ENCODE results near the gene EXOSC3.
"Not testable (repeated sequence)": the region's sequence is repeated elsewhere in the genome, so short reads cannot be mapped to it uniquely, and the experiment has no call there.

The EXOSC3 gene

GRCh38 chr9:37775216-37775919, 9.5 kb downstream of the EXOSC3 start:
- no peak for FAIRE-seq

- FAIRE-seq: no peak
Measured at GRCh38 chr9:37769995-37770394, 14.9 kb downstream of the EXOSC3 start.

- FAIRE-seq: no peak
Measured at GRCh38 chr9:37769306-37769705, 15.6 kb downstream of the EXOSC3 start.

DNA sequence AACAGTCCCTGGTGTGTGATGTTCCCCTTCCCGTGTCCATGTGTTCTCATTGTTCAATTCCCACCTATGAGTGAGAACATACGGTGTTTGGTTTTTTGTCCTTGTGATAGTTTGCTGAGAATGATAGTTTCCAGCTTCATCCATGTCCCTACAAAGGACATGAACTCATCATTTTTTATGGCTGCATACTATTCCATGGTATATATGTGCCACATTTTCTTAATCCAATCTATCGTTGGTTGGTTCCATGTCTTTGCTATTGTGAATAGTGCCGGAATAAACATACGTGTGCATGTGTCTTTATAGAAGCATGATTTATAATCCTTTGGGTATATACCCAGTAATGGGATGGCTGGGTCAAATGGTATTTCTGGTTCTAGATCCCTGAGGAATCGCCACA, 19.6 kb downstream of the EXOSC3 start:
- not testable (repeated sequence) for FAIRE-seq

- no peak for FAIRE-seq
Measured at GRCh38 chr9:37761511-37761910, 23.4 kb downstream of the EXOSC3 start.

DNA sequence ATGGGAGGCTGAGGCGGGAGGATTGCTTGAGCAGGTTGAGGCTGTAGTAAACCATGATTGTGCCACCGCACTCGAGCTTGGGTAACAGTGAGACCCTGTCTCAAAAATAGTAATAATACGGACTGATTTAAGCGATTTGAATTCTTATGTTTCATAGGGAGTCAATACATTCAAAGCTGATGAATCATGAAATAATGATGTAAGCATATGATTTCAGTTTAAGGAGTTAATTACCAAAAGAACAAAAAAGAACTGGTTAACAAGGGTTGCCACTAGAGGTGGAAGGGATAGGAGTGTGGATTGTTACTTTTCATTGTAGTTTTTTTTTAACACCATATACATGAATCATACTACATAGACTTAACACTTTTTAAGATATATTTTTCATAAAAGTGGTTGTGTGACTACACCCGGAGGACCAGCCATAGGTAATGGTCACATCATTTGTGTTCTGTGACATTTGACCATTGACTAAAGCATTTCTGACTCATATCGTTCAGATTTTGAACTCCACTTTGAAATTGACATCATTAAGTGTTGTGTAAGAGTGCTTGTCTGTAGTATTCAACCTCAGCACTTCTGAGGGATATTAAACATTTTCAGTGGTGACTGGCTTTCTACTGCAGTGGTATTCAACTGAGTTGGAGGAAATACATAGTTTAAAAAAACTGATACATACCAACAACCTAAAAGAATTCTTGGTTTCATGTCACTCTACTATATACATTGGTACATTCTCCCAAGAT, 24.3 kb downstream of the EXOSC3 start:
- no peak for FAIRE-seq

- no peak for FAIRE-seq
Measured at GRCh38 chr9:37758747-37759146, 26.1 kb downstream of the EXOSC3 start.

- FAIRE-seq: no peak
Measured at GRCh38 chr9:37753489-37754190, 31.2 kb downstream of the EXOSC3 start, which contains the start of gene TRMT10B. TRMT10B (plus strand) TSS chr9:37753805; CDS start chr9:37761932, 8,127 bp downstream.

DNA sequence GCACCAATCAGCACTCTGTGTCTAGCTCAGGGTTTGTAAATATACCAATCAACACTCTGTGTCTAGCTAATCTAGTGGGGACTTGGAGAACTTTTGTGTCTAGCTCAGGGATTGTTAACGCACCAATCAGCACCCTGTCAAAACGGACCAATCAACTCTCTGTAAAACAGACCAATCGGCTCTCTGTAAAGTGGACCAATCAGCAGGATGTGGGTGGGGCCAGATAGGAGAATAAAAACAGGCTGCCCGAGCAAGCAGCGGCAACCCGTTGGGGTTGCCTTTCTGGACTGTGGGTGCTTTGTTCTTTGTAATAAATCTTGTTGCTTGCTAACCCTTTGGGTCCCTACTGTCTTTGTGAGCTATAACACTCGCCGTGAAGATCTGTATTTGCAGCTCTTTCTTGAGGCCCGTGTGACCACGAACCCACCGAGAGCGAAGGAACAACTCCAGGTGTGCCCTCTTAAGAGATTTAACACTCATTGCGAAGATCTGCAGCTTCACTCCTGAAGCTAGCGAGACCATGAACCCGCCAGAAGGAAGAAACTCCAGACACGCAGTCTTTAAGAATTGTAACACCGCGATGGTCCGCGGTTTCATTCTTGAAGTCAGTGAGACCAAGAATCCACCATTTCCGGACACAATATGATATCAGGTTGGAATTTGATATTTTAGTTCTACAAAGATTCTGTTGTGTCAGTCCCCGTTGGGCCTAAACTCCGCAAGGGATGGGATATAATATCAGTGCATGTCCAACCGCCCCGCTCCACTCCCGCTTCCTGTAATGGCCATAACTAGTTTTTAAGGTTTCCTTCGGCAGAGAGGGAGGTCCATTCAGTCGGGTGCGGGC, 32.0 kb downstream of the EXOSC3 start:
- FAIRE-seq: no peak

DNA sequence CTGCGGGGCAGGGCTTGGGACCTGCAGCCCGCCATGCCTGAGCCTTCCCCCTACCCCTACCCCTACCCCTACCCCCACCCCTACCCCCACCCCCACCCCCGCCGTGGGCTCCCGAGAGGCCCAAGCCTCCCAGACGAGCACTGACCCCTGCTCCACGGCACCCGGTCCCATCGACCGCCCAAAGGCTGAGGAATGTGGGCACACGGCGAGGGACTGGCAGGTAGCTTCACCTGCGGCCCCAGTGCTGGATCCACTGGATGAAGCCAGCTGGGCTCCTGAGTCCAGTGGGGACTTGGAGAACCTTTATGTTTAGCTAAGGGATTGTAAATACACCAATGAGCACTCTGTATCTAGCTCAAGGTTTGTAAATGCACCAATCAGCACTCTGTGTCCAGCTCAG, 32.8 kb downstream of the EXOSC3 start:
- FAIRE-seq: not testable (repeated sequence)

DNA sequence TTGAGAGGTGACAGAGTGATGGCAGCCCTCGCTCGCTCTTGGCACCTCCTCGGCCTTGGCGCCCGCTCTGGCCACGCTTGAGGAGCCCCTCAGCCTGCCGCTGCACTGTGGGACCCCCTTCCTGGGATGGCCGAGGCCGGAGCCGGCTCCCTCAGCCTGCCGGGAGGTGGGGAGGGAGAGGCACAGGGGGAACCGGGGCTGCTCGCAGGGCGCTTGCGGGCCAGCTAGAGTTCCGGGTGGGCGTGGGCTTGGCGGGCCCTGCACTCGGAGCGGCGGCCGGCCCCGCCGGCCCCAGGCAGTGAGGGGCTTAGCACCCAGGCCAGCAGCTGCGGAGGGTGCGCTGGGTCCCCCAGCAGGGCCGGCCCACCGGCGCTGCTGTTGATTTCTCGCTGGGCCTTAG, 33.2 kb downstream of the EXOSC3 start:
- FAIRE-seq: not testable (repeated sequence)

GRCh38 chr9:37751186-37751585, 33.7 kb downstream of the EXOSC3 start:
- FAIRE-seq: no peak

DNA sequence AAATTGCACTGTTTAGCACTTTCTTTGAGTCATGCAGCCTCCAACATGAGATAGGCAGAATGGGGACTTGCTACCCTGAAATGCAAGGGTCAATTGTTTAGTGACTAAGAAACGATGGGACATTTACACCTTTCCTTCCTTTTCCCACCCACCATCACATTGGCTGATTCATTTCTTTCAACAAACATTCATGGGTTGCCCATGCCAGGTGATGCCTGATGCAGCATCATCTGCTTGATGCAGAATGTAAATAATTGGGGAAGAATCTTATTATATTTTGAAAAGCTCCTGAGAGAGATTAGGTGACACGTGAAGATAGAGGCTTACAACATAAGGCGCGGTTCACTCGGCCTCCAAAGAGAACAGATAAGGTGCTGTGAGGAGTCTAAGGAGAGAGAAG, 35.7 kb downstream of the EXOSC3 start:
- no peak for FAIRE-seq

- no peak for FAIRE-seq
Measured at GRCh38 chr9:37747271-37747753, 37.6 kb downstream of the EXOSC3 start.

- FAIRE-seq: no peak
Measured at GRCh38 chr9:37746448-37747270, 38.2 kb downstream of the EXOSC3 start.

- FAIRE-seq: no peak
Measured at GRCh38 chr9:37745970-37746369, 38.9 kb downstream of the EXOSC3 start.

DNA sequence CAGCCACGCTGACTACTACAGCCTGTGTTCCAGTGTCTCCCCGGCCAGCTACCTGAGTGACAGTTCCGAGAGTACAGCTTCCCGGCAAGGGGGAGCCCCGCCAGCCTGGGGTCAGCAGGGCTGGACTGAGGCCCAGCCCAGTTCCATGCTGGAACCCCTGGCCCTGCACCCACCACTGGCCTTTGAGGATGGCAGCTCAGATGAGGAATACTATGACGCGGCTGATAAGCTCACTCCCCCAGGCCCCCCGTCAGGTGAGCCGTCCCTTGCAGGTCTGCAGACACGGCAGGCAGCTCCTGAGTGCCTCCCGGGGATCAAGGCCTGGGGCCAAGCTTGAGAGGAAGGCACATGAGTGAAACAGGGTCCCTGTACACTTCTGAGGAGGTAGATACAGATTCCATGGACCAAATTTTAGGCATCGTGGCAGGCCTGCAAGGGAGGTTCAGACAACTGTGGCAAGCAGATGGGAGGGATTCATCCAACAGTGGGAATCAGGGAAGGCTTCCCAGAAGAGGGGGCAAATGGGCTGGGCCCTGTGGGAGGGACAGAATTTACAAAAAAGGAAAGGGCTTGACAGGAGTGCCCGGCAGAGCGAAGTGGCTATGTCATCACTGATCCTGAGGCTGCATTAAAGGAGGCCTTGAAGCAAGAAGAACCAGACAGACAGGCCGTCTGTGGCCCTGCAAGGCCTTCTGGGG, 44.1 kb downstream of the EXOSC3 start:
- no peak for FAIRE-seq

GRCh38 chr9:37740128-37740527, 44.7 kb downstream of the EXOSC3 start:
- no peak for FAIRE-seq

DNA sequence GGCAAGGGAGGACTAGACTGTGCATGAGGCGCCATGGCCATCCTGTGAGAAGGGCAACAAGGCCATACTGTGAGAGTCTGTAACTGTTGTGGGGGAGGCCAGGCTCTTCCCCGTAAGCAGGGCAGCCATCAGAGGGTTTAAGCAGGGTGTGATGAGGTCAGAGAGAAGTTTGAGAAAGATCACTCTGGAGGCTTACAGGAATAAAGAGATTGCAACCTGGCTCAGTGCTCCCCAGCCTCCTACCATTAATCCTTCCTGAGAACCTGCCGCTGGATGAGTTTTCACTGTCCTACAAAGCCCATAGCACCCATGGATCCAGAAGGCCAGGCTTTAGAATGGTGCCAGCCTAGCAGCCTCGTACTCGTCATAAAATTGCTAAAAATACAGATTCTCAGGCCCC, 45.6 kb downstream of the EXOSC3 start:
- FAIRE-seq: no peak

DNA sequence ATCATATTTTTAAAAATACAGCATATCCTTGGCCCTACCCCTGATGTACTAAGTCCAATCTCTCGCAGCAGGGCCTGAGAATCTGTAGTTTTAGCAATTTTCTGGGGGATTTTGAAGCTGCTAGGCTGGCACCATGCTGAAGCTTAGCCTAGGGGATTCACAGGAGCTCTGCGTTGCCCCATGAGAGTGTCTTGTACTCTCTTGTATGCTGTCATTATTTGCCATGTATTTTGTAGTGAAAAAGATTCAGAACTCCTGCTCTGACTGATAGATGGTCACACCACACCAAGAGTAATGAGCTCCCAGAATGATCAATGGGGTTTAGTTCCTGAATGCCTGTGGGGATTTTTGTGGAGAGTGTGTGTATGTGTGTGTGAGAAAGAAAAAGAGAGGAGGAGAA, 51.9 kb downstream of the EXOSC3 start:
- no peak for FAIRE-seq

All from colon (tissue), 2 donors.